HG02852 (cell line): ENCODE data around the gene STEAP1B.
"Not testable (repeated sequence)": the region's sequence is repeated elsewhere in the genome, so short reads cannot be mapped to it uniquely, and the experiment has no call there.

Experiments used
- ATAC-seq: cut with Tn5 transposase; IDR thresholded peaks from one replicate; pipeline ENCODE4 v1.9.1; 2021; ENCODE audit warnings: mild to moderate bottlenecking, moderate library complexity; ENCODE audit not compliant: unreplicated experiment

The STEAP1B gene

DNA sequence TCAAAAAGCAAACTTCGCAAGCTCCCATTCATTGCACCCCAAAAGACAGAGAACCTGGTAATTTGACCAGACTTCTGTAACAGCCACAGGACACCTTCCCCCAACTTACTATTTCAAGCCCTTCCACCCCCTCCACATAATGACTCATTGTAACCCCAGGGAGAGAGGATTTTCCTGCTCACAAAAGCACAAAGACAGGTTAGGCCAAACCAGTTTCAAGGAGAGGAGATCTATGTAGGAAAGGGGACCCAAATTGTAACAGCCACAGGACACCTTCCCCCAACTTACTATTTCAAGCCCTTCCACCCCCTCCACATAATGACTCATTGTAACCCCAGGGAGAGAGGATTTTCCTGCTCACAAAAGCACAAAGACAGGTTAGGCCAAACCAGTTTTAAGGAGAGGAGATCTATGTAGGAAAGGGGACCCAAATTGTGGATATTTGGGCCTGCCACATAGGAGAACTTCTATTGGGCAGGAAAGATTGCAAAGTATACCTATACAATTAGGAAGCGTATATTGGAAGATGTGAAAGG lies 66.8 kb downstream of the STEAP1B start:
- ATAC-seq: not testable (repeated sequence)

GRCh38 chr7:22432203-22432718 lies 67.7 kb downstream of the STEAP1B start:
- ATAC-seq: no peak

DNA sequence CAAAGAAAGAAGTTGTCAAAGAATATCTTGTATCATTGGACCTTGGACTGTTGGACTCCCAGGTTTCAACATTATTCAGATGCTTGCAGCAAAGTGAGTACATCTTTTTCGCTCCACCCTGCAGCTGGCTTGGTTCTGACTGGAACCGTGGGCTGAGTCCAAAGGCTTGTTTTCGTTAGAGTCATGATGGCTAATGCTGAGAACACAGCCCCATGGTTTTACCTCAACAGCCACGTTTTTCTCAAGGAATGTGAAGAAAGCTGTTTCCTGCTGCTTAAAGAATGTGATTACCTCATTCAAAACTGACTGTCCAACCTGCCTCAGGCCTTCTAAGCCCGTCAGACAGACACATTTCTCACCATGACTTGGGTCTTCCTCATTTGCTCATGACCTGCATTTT lies 69.5 kb downstream of the STEAP1B start:
- ATAC-seq: no peak

DNA sequence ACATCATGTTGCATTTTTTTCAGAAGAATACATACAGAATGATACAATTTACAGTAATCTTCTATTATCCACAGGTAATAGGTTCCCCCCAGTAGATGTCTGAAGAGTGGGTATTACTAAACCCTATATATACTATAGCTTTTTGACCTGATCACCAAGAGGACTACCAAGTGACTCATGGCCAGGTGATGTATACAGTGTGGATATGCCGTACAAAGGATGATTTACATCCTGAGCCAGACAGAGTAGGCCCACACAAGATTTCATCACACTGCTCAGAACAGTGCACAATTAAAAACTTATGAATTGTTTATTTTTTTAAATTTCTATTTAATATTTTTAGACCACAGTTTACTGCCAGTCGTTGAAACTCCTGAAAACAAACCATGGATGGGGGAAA lies 70.6 kb downstream of the STEAP1B start:
- no peak for ATAC-seq

DNA sequence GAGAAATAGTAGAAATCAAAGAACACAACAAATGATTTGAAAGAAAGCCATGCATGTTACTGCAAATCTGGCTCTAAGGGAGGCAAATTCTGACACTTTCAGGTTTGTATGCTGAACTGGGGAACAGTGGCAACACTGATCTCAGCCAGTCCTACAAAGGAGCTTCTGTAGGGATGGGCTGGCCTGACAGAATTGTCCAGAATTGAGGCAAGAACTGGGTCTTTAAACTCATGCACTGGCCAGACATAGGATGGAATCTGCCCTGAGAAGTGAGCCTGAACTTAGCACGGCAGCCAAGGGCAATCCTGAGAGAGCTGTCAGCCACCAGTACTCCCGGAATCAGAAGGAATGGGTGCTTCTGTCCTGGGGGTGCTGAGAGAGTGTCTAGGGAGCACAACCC lies 72.1 kb downstream of the STEAP1B start:
- ATAC-seq: no peak

GRCh38 chr7:22427104-22427503 lies 72.9 kb downstream of the STEAP1B start:
- no peak for ATAC-seq

DNA sequence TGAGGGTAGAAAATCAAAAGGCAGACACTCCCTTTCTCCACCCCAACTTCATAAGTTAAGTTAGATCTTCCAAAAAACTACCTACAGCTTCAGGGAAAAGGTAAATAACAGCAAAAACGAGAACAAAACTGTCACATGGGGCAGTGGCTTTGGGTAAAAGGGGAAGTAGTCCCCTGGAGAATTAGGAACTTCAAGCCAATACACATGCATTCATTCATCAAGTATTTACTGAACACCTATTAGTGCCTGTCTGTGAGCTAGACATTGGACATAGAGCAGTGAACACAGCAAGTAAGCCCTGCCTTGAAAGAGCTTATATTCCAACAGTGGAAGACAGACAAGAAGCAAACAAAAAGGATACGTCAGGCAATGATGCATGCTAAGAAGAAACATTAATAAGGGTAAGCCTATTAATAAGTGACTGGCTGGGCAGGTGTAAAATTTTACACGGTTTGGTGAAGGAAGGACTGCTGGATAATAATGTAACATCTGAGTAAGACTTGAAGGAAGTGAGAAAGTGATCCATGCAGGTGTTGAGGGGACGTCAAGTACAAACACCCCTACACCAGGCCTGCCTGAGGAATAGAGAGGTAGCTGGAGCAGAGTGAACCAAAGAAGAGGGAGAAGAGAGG lies 73.4 kb downstream of the STEAP1B start:
- peak; percentile 68 for ATAC-seq

DNA sequence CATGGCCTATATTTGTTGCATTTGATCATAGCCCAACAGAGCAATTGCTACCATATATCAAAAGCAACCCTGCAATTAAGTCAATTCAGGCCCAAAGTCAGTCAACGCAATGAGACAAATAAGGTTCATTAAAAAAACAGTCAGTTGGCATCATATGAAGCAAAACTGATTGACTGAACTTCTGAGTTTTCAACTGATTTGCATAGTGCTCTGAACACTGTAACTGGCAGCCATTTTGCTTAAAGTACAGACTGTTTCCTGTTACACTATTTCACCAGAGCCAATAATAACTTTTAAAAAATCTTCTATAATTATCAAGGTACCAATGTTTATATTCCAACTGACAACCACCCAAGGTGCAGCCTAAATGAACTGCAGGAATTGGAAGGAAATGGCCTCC lies 74.6 kb downstream of the STEAP1B start:
- no peak for ATAC-seq

- no peak for ATAC-seq
Measured at GRCh38 chr7:22422831-22423615, 77.0 kb downstream of the STEAP1B start.

GRCh38 chr7:22420973-22421635 lies 78.9 kb downstream of the STEAP1B start:
- no peak for ATAC-seq

GRCh38 chr7:22420008-22420407 lies 80.0 kb downstream of the STEAP1B start:
- ATAC-seq: no peak

GRCh38 chr7:22419488-22419887 lies 80.5 kb downstream of the STEAP1B start:
- no peak for ATAC-seq

GRCh38 chr7:22418251-22419046 lies 81.5 kb downstream of the STEAP1B start:
- no peak for ATAC-seq

GRCh38 chr7:22417841-22418240 lies 82.1 kb downstream of the STEAP1B start:
- no peak for ATAC-seq

DNA sequence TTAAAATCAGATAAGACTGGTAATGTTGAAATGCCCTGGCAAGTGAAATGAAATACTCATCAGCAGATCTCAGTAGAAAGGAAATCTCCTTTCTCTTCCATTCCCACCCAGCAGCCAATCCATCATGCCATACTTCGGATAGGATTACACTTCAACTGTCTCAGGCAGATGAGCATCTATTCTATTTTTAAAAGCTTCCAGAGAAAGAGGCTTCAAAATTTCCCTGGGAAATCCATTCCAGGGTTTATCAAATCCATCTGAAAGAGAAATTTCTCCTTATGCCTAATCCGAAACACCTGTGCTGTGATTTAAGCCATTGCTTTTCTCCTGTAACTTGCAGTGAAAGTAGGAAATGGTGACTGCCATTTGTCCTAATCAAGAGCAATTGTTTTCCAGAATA lies 82.6 kb downstream of the STEAP1B start:
- no peak for ATAC-seq

- no peak for ATAC-seq
Measured at GRCh38 chr7:22414424-22414823, 85.6 kb downstream of the STEAP1B start.

GRCh38 chr7:22413211-22413610 lies 86.8 kb downstream of the STEAP1B start:
- ATAC-seq: no peak

- no peak for ATAC-seq
Measured at GRCh38 chr7:22411977-22412693, 87.9 kb downstream of the STEAP1B start.

- ATAC-seq: no peak
Measured at GRCh38 chr7:22406715-22407114, 93.3 kb downstream of the STEAP1B start.

- no peak for ATAC-seq
Measured at GRCh38 chr7:22404421-22405023, 95.5 kb downstream of the STEAP1B start.
